IMR-90 (cell line): ENCODE measurements around the gene PTGDS. TPM values are rescaled to one million over a fixed set of nuclear protein-coding genes. Genes with fewer than 3 reads are reported as not detected.

Source experiments
- ATAC-seq: fragments of 200-7000 bp; cut with Tn5 transposase; 2 replicates; pipeline ENCODE4 v1.9.1; 2020; ENCODE audit warnings: low read depth, mild to moderate bottlenecking, moderate library complexity
- BruUV-seq: library from RNA; stranded (reverse); fragments of 400-500 nt; replicated peaks from 2 replicates; lab custom pipeline; 2021; lab: Mats Ljungman, UMichigan
- CTCF ChIA-PET: fragments of 300-600 bp; formaldehyde crosslinking; extraction: SDS; loops from one replicate; lab custom pipeline; 2021; ENCODE audit warnings: antibody characterized with exemption; lab: Yijun Ruan, JAX
- POLR2A ChIA-PET: fragments of 300-600 bp; sonication (Branson Sonifier 250); formaldehyde crosslinking; loops from one replicate; lab custom pipeline; 2022; ENCODE audit warnings: antibody characterized with exemption; ENCODE audit not compliant: unreplicated experiment; lab: Charles Lee
- DNase-seq: peaks from one replicate; pipeline ENCODE4 v3.0.0; 2013
- H2AFZ ChIP-seq: replicated peaks from 2 replicates; pipeline ENCODE3; 2013; ENCODE audit warnings: low read length, mild to moderate bottlenecking; ENCODE audit not compliant: poor library complexity
- H2AK5ac ChIP-seq: 2 replicates; pipeline ENCODE4 v1.6.1; 2013; ENCODE audit warnings: low read depth, low read length, inconsistent platforms
- H2AK9ac ChIP-seq: replicated peaks from 2 replicates; pipeline ENCODE3; 2013; ENCODE audit warnings: mild to moderate bottlenecking, low read depth, low read length, moderate library complexity; ENCODE audit not compliant: poor library complexity
- H2BK120ac ChIP-seq: 2 replicates; pipeline ENCODE4 v1.6.1; 2013; ENCODE audit warnings: low read depth, low read length, inconsistent platforms
- H2BK15ac ChIP-seq: 3 replicates; pipeline ENCODE4 v1.6.1; 2013; ENCODE audit warnings: low read depth, low read length, inconsistent platforms
- H2BK20ac ChIP-seq: 2 replicates; pipeline ENCODE4 v1.6.1; 2013; ENCODE audit warnings: low read depth, mild to moderate bottlenecking, inconsistent platforms, low read length, moderate library complexity
- H2BK5ac ChIP-seq: 2 replicates; pipeline ENCODE4 v1.6.1; 2013; ENCODE audit warnings: mild to moderate bottlenecking, low read depth, low read length, inconsistent platforms; ENCODE audit not compliant: poor library complexity, severe bottlenecking
- H3K14ac ChIP-seq: replicated peaks from 2 replicates; pipeline ENCODE4 v1.6.1; 2013; ENCODE audit warnings: low read depth, low read length, inconsistent platforms
- H3K18ac ChIP-seq: 2 replicates; pipeline ENCODE4 v1.6.1; 2013; ENCODE audit warnings: low read depth, low read length, control low read depth
- H3K23ac ChIP-seq: 2 replicates; pipeline ENCODE4 v1.6.1; 2013; ENCODE audit warnings: low read depth, low read length, inconsistent platforms
- H3K27ac ChIP-seq: 2 replicates; pipeline ENCODE4 v1.5.1; 2013; ENCODE audit warnings: mild to moderate bottlenecking, control low read depth, low read length; ENCODE audit not compliant: insufficient read depth
- H3K27me3 ChIP-seq: 2 replicates; pipeline ENCODE4 v1.6.1; 2013; ENCODE audit warnings: low read length; ENCODE audit not compliant: control insufficient read depth, insufficient read depth
- H3K36me3 ChIP-seq: 2 replicates; pipeline ENCODE4 v1.6.1; 2013; ENCODE audit warnings: low read length, mixed read lengths; ENCODE audit not compliant: control insufficient read depth, insufficient read depth
- H3K4ac ChIP-seq: 2 replicates; pipeline ENCODE4 v1.6.1; 2013; ENCODE audit warnings: low read depth, low read length, inconsistent platforms
- H3K4me1 ChIP-seq: 2 replicates; pipeline ENCODE4 v1.6.1; 2013; ENCODE audit warnings: low read length, mixed read lengths; ENCODE audit not compliant: control insufficient read depth, insufficient read depth
- H3K4me2 ChIP-seq: 2 replicates; pipeline ENCODE4 v1.6.1; 2013; ENCODE audit warnings: low read depth, mild to moderate bottlenecking, control low read depth, low read length, moderate library complexity
- H3K4me3 ChIP-seq: 2 replicates; pipeline ENCODE4 v1.5.1; 2013; ENCODE audit warnings: low read depth, mild to moderate bottlenecking, control low read depth, low read length, moderate library complexity; ENCODE audit not compliant: insufficient read depth
- H3K56ac ChIP-seq: 2 replicates; pipeline ENCODE4 v1.6.1; 2013; ENCODE audit warnings: low read length, inconsistent platforms; ENCODE audit not compliant: insufficient read depth; ENCODE audit errors: extremely low read depth
- H3K79me1 ChIP-seq, 2 experiments: 2 replicates each; pipeline ENCODE4 v1.6.1; 2013; ENCODE audit warnings: low read length in 2 of 2, inconsistent platforms in 1 of 2, low read depth in 1 of 2
- H3K9ac ChIP-seq: 2 replicates; pipeline ENCODE4 v1.6.1; 2013; ENCODE audit warnings: low read depth, low read length, control low read depth
- H3K9me1 ChIP-seq: 2 replicates; pipeline ENCODE4 v1.6.1; 2013; ENCODE audit warnings: low read length, inconsistent platforms; ENCODE audit not compliant: insufficient read depth
- H3K9me3 ChIP-seq: 2 replicates; pipeline ENCODE4 v1.6.1; 2013; ENCODE audit warnings: low read length; ENCODE audit not compliant: control insufficient read depth, insufficient read depth
- H4K20me1 ChIP-seq: 2 replicates; pipeline ENCODE4 v1.6.1; 2013; ENCODE audit warnings: low read length, inconsistent platforms; ENCODE audit not compliant: insufficient read depth
- H4K5ac ChIP-seq: 2 replicates; pipeline ENCODE4 v1.6.1; 2013; ENCODE audit warnings: mild to moderate bottlenecking, low read depth, low read length, control low read depth
- H4K8ac ChIP-seq, 2 experiments: 2 replicates each; pipeline ENCODE4 v1.6.1; 2013; ENCODE audit warnings: low read depth in 2 of 2, low read length in 2 of 2, control low read depth in 1 of 2, inconsistent platforms in 1 of 2
- H4K91ac ChIP-seq: 2 replicates; pipeline ENCODE4 v1.6.1; 2013; ENCODE audit warnings: low read depth, low read length, inconsistent platforms; ENCODE audit not compliant: insufficient read depth
- BHLHE40 ChIP-seq: fragments of 150-350 bp; IDR thresholded peaks from 2 replicates; pipeline ENCODE4 v1.6.1; 2016; ENCODE audit warnings: mild to moderate bottlenecking, low read depth, low read length
- CHD1 ChIP-seq: IDR thresholded peaks from 2 replicates; pipeline ENCODE4 v1.6.1; 2012; ENCODE audit warnings: low read depth, low read length, improper control_type of control experiment
- POLR2A ChIP-seq: IDR thresholded peaks from 2 replicates; pipeline ENCODE4 v1.6.1; 2012; ENCODE audit warnings: mild to moderate bottlenecking, low read depth, low read length
- RCOR1 ChIP-seq: IDR thresholded peaks from 2 replicates; pipeline ENCODE4 v1.6.1; 2012; ENCODE audit warnings: mild to moderate bottlenecking, low read length, improper control_type of control experiment; ENCODE audit not compliant: insufficient replicate concordance
- WGBS, 2 experiments: methylation state at CpG; one replicate each; pipeline versions ENCODE4 v1.1.5 to v1.1.7; 2013; ENCODE audit warnings: missing lambda C conversion rate in 2 of 2; ENCODE audit not compliant: insufficient read length in 1 of 2; ENCODE audit errors: extremely low coverage in 2 of 2; 5-methylcytosine and 5-hydroxymethylcytosine counted together
- dilution Hi-C: fragments of 300-500 bp; cut with HindIII; formaldehyde crosslinking; loops from one replicate; pipeline ENCODE4 v1.14.3; 2018; ENCODE audit warnings: low sequenced_read_pairs; ENCODE audit not compliant: unreplicated experiment
- in situ Hi-C: fragments of 300-500 bp; cut with MboI; formaldehyde crosslinking; loops from 3 replicates; pipeline ENCODE4 v1.14.3; 2019; ENCODE audit warnings: low sequenced_read_pairs, inconsistent platforms, mixed read lengths
- intact Hi-C: fragments of 100-400 bp; cut with micrococcal nuclease; formaldehyde crosslinking; loops from 2 replicates; pipeline ENCODE4 v1.10.0; 2022
- polyA plus RNA-seq, 3 experiments: library from polyadenylated mRNA; depleted of rRNA; stranded (reverse); fragments of >200 nt; gene quantifications; 2 replicates each; pipeline ENCODE4 v1.2.3, GENCODE V29; 2012; ENCODE audit warnings: low replicate concordance in 1 of 3
- total RNA-seq: library from RNA; depleted of rRNA; stranded (reverse); fragments of >200 nt; gene quantifications from 2 replicates; pipeline ENCODE4 v1.2.3, GENCODE V29; 2012

Gene PTGDS
- total and polyA plus RNA-seq, 2 of the 4 experiments (the other 2 are of a cell fraction), result 1.2 TPM; not detected in 1

DNA sequence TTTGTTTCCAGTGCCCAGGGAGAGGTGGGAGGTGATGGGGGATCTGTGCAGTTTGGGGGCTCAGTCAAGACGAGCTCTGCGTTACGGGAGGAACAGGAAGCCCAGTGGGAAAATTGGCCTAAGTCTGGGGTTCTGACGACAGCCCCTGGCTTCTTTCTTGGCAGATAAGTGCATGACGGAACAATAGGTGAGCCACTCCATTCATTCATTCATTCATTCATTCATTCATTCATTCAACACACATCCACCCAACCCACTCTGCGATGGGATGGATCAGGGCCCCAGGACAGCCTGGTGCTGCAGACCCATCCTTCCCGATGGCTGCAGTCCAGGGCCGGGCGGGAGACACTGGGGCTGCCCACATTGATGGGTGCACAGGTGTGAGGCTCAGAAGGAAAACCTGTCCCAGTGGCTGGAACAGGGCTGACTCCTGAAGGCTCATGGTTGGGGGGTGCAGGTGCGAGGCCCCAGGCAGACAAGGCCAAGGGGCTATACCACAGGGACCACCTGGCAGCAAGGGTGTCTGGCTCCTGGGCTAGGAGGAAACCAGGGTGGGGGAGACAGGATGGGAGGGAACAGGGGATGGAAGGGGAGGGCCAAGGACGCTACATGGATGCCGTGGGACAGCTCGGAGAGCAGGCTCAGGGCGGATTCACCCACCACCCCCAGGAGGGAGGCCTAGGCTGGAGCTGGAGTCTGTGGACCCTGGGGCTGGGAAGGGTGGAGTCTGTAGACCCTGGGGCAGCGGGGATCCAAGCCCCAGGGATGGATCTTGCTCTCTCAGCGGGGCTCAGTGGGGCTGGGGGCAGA, 3.6 kb downstream of the PTGDS start:
- Histone ChIP-seq H3K4ac (no peak overlapping the region), H2AFZ (no peak overlapping the region), H4K5ac (no peak overlapping the region), H3K27ac (no peak overlapping the region), H3K4me2 (no peak overlapping the region), H4K8ac (no peak overlapping the region), H4K91ac (no peak overlapping the region), H3K4me3 (no peak overlapping the region), H3K9ac (no peak overlapping the region), H3K4me1 (peaks cover 7% of the 10 kb centered on the region; the same call in 1 of the 2 replicates), H3K36me3 (no peaks in the 10 kb centered on the region), H2BK15ac (no peak overlapping the region), H3K79me1 (no peaks in the 10 kb centered on the region), H3K23ac (no peak overlapping the region), H2BK120ac (no peak overlapping the region), H2AK5ac (no peak overlapping the region), H3K18ac (no peak overlapping the region), H3K14ac (no peak overlapping the region), H3K56ac (no peak overlapping the region), H3K9me3 (no peaks in the 10 kb centered on the region), H2BK5ac (no peak overlapping the region), H3K27me3 (peaks cover 32% of the 10 kb centered on the region), H2BK20ac (no peak overlapping the region), H2AK9ac (no peak overlapping the region), H4K20me1 (no peaks in the 10 kb centered on the region), H3K9me1 (no peaks in the 10 kb centered on the region)
- no peak for TF ChIP-seq POLR2A
- TF ChIP-seq RCOR1, result no peak
- no peak for TF ChIP-seq CHD1
- no peak for TF ChIP-seq BHLHE40
- intact Hi-C loops (no loop called here), dilution Hi-C loops (no loop called here), in situ Hi-C loops (no loop called here)
- DNase-seq (no peak), ATAC-seq (no peak)
- CTCF ChIA-PET, result interaction anchor here (1.2 kb wide), 1 partner anchor 33 kb away, joined by 4 read pairs; no protein-coding TSS in a partner anchor
- POLR2A ChIA-PET, result no interaction called here
- no TSS peak for BruUV-seq
- 95% methylated on average over 4 of the region's 16 CpGs; no CpG with 5 or more reads in 1 of the 2 experiments for WGBS, 2 experiments
